CD14-positive monocyte (primary cell): ENCODE measurements around the gene JADE3. TPM values are rescaled to one million over a fixed set of nuclear protein-coding genes. Genes with fewer than 3 reads are reported as not detected.

ENCODE experiments used
- DNase-seq, 3 donors: peaks; one replicate each; pipeline ENCODE4 v3.0.0-alpha.2; 2011 to 2022
- H2AFZ ChIP-seq: 2 replicates; pipeline ENCODE4 v1.6.0; 2012; ENCODE audit warnings: mild to moderate bottlenecking, low read depth, low read length, inconsistent platforms; ENCODE audit not compliant: insufficient read depth, poor library complexity, severe bottlenecking
- H3K27ac ChIP-seq, 2 donors: 1 replicate in 1 of 2; 2 replicates in 1 of 2; pipeline ENCODE4 v1.5.1; 2012 to 2013; ENCODE audit warnings: low read length in 2 of 2, control low read depth in 1 of 2, inconsistent platforms in 1 of 2, low read depth in 1 of 2, mild to moderate bottlenecking in 1 of 2
- H3K27me3 ChIP-seq, 2 donors: one replicate each; pipeline versions ENCODE4 v1.6.0 to v1.6.1; 2011 to 2013; ENCODE audit warnings: low read length in 2 of 2; ENCODE audit not compliant: control insufficient read depth in 2 of 2, insufficient read depth in 2 of 2
- H3K36me3 ChIP-seq, 2 donors: replicated peaks in 1 of 2; 1 replicate in 1 of 2; 2 replicates in 1 of 2; pipeline versions ENCODE4 v1.5.1 to v1.6.1; 2012 to 2013; ENCODE audit warnings: low read length in 2 of 2, control low read depth in 1 of 2, inconsistent platforms in 1 of 2, mild to moderate bottlenecking in 1 of 2; ENCODE audit not compliant: insufficient read depth in 2 of 2, control insufficient read depth in 1 of 2
- H3K4me1 ChIP-seq, 2 donors: 1 replicate in 1 of 2; 2 replicates in 1 of 2; pipeline versions ENCODE4 v1.5.1 to v1.6.1; 2012 to 2013; ENCODE audit warnings: low read length in 2 of 2, control low read depth in 1 of 2, inconsistent platforms in 1 of 2, mild to moderate bottlenecking in 1 of 2, moderate library complexity in 1 of 2; ENCODE audit not compliant: insufficient read depth in 2 of 2, control insufficient read depth in 1 of 2
- H3K4me2 ChIP-seq: replicated peaks from 2 replicates; pipeline ENCODE3; 2012; ENCODE audit warnings: low read length, moderate library complexity, mild to moderate bottlenecking; ENCODE audit not compliant: poor library complexity, severe bottlenecking; ENCODE audit errors: extremely low read depth
- H3K4me3 ChIP-seq, 3 experiments: fragments of 200-600 bp in 1 of 3; sonication (generic) in 1 of 3; replicated peaks in 1 of 3; 1 replicate in 2 of 3; 2 replicates in 1 of 3; pipeline ENCODE4 v1.5.1; 2011 to 2013; ENCODE audit warnings: low read length in 3 of 3, mild to moderate bottlenecking in 3 of 3, control low read depth in 2 of 3, low read depth in 2 of 3, inconsistent platforms in 1 of 3, moderate library complexity in 1 of 3
- H3K79me2 ChIP-seq: 2 replicates; pipeline ENCODE4 v1.6.0; 2012; ENCODE audit warnings: mild to moderate bottlenecking, control low read depth, inconsistent platforms, low read length, moderate library complexity; ENCODE audit not compliant: insufficient read depth
- H3K9ac ChIP-seq: 2 replicates; pipeline ENCODE4 v1.6.0; 2017; ENCODE audit warnings: low read length, mild to moderate bottlenecking; ENCODE audit not compliant: insufficient read depth, poor library complexity, severe bottlenecking
- H3K9me3 ChIP-seq, 2 donors: replicated peaks in 1 of 2; 1 replicate in 1 of 2; 2 replicates in 1 of 2; pipeline versions ENCODE4 v1.5.1 to v1.6.1; 2012 to 2013; ENCODE audit warnings: low read length in 2 of 2, control low read depth in 1 of 2; ENCODE audit not compliant: control insufficient read depth in 1 of 2, insufficient read depth in 1 of 2
- H4K20me1 ChIP-seq: 2 replicates; pipeline ENCODE4 v1.6.0; 2012; ENCODE audit warnings: mild to moderate bottlenecking, low read length, control low read depth, moderate library complexity; ENCODE audit not compliant: insufficient read depth
- H3K27ac Mint-ChIP-seq, 7 donors: one replicate each; pipeline ENCODE4 v1.8.0; 2020; ENCODE audit warnings: mild to moderate bottlenecking in 7 of 7, mixed read lengths in 7 of 7, moderate library complexity in 6 of 7, inconsistent platforms in 2 of 7
- H3K27me3 Mint-ChIP-seq, 3 donors: one replicate each; pipeline ENCODE4 v1.8.0; 2021 to 2022; ENCODE audit warnings: low read depth in 3 of 3, mild to moderate bottlenecking in 3 of 3, mixed read lengths in 3 of 3, moderate library complexity in 3 of 3, inconsistent platforms in 1 of 3
- H3K36me3 Mint-ChIP-seq, 2 donors: one replicate each; pipeline ENCODE4 v1.8.0; 2020; ENCODE audit warnings: mixed read lengths in 2 of 2, inconsistent platforms in 1 of 2, mild to moderate bottlenecking in 1 of 2
- H3K4me1 Mint-ChIP-seq: one replicate; pipeline ENCODE4 v1.8.0; 2020; ENCODE audit warnings: mild to moderate bottlenecking, mixed read lengths
- H3K4me3 Mint-ChIP-seq, 2 donors: one replicate each; pipeline ENCODE4 v1.8.0; 2020; ENCODE audit warnings: mild to moderate bottlenecking in 2 of 2, mixed read lengths in 2 of 2, moderate library complexity in 1 of 2
- H3K9me3 Mint-ChIP-seq, 7 donors: one replicate each; pipeline ENCODE4 v1.8.0; 2020 to 2022; ENCODE audit warnings: mixed read lengths in 7 of 7, mild to moderate bottlenecking in 6 of 7, moderate library complexity in 6 of 7, inconsistent platforms in 2 of 7
- WGBS: methylation state at CpG from one replicate; pipeline ENCODE4 v1.1.5; 2013; ENCODE audit warnings: missing lambda C conversion rate; ENCODE audit not compliant: insufficient coverage; 5-methylcytosine and 5-hydroxymethylcytosine counted together
- intact Hi-C, 2 donors: fragments of 100-400 bp; cut with micrococcal nuclease; formaldehyde crosslinking; loops; one replicate each; pipeline versions ENCODE4 v1.15.0 to v1.15.1; 2023
- polyA plus RNA-seq, 3 donors: library from polyadenylated mRNA; depleted of rRNA in 1 of 3; unstranded in 2 of 3; stranded (reverse) in 1 of 3; fragments of 300-500 nt in 2 of 3; fragments of >200 nt in 1 of 3; fragmentation: Illumina TruSeq in 2 of 3; gene quantifications; 1 replicate in 2 of 3; 2 replicates in 1 of 3; pipeline ENCODE4 v1.2.3, GENCODE V29; 2012 to 2021
- TF ChIP-seq, protein P1 (sequence below): fragments of 200-600 bp; IDR thresholded peaks from one replicate; pipeline ENCODE4 v1.8.0; 2022; ENCODE audit warnings: antibody characterized with exemption, mild to moderate bottlenecking

The JADE3 gene
- polyA plus RNA-seq, 3 donors = 0.03 to 0.43 (median 0.19) TPM

- no peak overlapping the region for H2AFZ ChIP-seq
- peaks cover 36% of the 10 kb centered on the region for H4K20me1 ChIP-seq
- H3K4me1 ChIP-seq = no peaks in the 10 kb centered on the region
- intact Hi-C loops = no loop called here
- no peak overlapping the region for H3K27ac Mint-ChIP-seq
- peaks cover 18 to 45% of the 10 kb centered on the region in 2 donors for H3K36me3 Mint-ChIP-seq
- H3K79me2 ChIP-seq = peaks cover 4% of the 10 kb centered on the region
- WGBS = no CpG with 5 or more reads among the region's 3 CpGs
- no peaks in the 10 kb centered on the region for H3K4me1 Mint-ChIP-seq
- no peak for DNase-seq
- H3K27me3 Mint-ChIP-seq = peaks cover 0 to 15% (median 0%) of the 10 kb centered on the region in 3 donors
- H3K9me3 Mint-ChIP-seq = peaks cover 0 to 2% (median 0%) of the 10 kb centered on the region in 7 donors
- H3K9me3 ChIP-seq = no peaks in the 10 kb centered on the region
- H3K27me3 ChIP-seq = peaks cover 0 to 3% of the 10 kb centered on the region in 2 donors
- TF ChIP-seq, protein P1, sequence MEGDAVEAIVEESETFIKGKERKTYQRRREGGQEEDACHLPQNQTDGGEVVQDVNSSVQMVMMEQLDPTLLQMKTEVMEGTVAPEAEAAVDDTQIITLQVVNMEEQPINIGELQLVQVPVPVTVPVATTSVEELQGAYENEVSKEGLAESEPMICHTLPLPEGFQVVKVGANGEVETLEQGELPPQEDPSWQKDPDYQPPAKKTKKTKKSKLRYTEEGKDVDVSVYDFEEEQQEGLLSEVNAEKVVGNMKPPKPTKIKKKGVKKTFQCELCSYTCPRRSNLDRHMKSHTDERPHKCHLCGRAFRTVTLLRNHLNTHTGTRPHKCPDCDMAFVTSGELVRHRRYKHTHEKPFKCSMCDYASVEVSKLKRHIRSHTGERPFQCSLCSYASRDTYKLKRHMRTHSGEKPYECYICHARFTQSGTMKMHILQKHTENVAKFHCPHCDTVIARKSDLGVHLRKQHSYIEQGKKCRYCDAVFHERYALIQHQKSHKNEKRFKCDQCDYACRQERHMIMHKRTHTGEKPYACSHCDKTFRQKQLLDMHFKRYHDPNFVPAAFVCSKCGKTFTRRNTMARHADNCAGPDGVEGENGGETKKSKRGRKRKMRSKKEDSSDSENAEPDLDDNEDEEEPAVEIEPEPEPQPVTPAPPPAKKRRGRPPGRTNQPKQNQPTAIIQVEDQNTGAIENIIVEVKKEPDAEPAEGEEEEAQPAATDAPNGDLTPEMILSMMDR = no peak
- no peak overlapping the region for H3K9ac ChIP-seq
- no peak overlapping the region for H3K4me3 ChIP-seq
- H3K27ac ChIP-seq = no peak overlapping the region
- no peak overlapping the region for H3K4me2 ChIP-seq
- peaks cover 45 to 58% of the 10 kb centered on the region in 2 donors for H3K36me3 ChIP-seq
- no peak overlapping the region for H3K4me3 Mint-ChIP-seq
Observed at GRCh38 chrX:46884799-46885198, 27.4 kb upstream of the JADE3 start.

DNA sequence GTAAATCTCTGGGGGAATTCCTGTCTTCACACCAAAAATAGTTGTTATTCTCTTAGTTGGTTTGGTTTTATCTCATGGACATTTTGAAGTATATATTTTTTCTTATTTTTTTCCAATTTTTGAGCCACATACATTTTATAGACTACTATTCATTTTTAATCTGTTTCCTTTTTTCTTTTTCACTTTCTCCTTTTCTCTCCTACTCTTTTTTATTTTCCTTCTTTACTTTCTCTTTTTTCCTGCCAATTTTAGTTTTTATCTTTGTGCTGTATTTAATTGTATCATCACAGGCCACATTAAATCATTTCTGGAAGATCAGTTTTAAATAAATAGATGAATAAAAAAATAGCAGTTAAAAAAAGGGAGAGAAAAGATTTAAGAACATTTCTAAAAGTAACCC, 14.0 kb upstream of the JADE3 start:
- Histone ChIP-seq H3K79me2 (no peaks in the 10 kb centered on the region), H3K27me3 (peaks cover 0 to 2% of the 10 kb centered on the region in 2 donors), H3K4me2 (no peak overlapping the region), H3K4me3 (no peak overlapping the region), H3K9ac (no peak overlapping the region), H2AFZ (no peak overlapping the region), H3K36me3 (no peaks in the 10 kb centered on the region), H3K9me3 (no peaks in the 10 kb centered on the region), H3K27ac (no peak overlapping the region), H4K20me1 (no peaks in the 10 kb centered on the region), H3K4me1 (no peaks in the 10 kb centered on the region)
- Mint-ChIP-seq H3K9me3 (peaks cover 0 to 2% (median 0%) of the 10 kb centered on the region in 7 donors), H3K4me1 (no peaks in the 10 kb centered on the region), H3K36me3 (no peaks in the 10 kb centered on the region), H3K4me3 (no peak overlapping the region), H3K27ac (no peak overlapping the region), H3K27me3 (peaks cover 0 to 14% (median 0%) of the 10 kb centered on the region in 3 donors)
- DNase-seq = no peak
- intact Hi-C loops = no loop called here
- TF ChIP-seq, protein P1 = no peak
